Measurements from ENCODE around the gene AK4. TPM values are rescaled to one million over a fixed set of nuclear protein-coding genes. Genes with fewer than 3 reads are reported as not detected.

Gene AK4
- total and polyA plus RNA-seq, 8 donors: 1.9 to 8.7 (median 3.3) TPM

DNA sequence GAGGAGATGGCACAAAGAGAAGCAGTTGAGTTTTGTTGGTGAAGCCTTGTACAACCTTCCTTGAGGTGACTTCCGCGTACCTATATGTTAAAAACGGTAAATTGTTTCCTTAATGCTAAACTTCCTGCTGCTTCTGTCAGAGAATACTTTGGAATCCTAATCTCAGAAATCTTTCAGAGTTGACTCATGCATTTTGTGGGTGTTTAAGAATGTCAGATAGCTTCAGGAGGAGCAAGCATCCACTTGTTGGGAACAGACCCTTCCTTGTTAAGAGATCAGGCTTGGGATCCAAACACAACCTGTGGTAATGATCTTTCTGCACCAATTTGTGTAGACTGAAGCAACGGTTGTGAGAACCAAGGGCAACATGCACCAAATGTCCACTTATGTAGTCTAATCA, 29.5 kb downstream of the AK4 start:
- TF ChIP-seq, protein P1, sequence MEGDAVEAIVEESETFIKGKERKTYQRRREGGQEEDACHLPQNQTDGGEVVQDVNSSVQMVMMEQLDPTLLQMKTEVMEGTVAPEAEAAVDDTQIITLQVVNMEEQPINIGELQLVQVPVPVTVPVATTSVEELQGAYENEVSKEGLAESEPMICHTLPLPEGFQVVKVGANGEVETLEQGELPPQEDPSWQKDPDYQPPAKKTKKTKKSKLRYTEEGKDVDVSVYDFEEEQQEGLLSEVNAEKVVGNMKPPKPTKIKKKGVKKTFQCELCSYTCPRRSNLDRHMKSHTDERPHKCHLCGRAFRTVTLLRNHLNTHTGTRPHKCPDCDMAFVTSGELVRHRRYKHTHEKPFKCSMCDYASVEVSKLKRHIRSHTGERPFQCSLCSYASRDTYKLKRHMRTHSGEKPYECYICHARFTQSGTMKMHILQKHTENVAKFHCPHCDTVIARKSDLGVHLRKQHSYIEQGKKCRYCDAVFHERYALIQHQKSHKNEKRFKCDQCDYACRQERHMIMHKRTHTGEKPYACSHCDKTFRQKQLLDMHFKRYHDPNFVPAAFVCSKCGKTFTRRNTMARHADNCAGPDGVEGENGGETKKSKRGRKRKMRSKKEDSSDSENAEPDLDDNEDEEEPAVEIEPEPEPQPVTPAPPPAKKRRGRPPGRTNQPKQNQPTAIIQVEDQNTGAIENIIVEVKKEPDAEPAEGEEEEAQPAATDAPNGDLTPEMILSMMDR (IDR thresholded peaks at IDR 0.05): no peak
- ATAC-seq: no peak
- no peak for DNase-seq
- Histone ChIP-seq H3K27ac (no peak overlapping the region), H3K27me3 (no peaks in the 10 kb centered on the region), H3K36me3 (no peaks in the 10 kb centered on the region), H3K4me3 (no peak overlapping the region), H3K9me3 (no peaks in the 10 kb centered on the region), H3K4me1 (peaks cover 0 to 38% of the 10 kb centered on the region in 2 donors)
- intact Hi-C loops (cut with DNase I): no loop called here

DNA sequence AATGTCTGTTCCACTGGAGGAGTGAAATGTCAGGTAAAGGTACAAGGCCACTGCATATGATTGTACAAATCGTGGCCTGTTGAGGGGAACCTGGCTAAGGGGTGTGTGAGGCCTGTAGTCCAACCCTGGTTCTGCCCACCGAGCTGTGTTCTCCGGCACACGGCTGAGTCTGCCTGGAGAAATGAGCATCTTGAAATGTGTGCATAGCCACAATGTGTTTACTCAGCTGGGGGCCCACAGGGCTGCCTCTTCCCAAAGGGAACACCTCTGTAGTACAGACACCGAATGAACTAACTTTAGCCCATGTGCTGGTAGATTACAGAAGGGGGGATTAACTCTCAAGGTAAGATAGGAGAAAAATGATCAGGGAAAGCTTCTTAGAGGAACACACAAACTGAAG, 30.2 kb downstream of the AK4 start:
- Histone ChIP-seq H3K4me1 (peaks cover 0 to 33% of the 10 kb centered on the region in 2 donors), H3K27ac (no peak overlapping the region), H3K4me3 (no peak overlapping the region), H3K9me3 (no peaks in the 10 kb centered on the region), H3K36me3 (no peaks in the 10 kb centered on the region), H3K27me3 (no peaks in the 10 kb centered on the region)
- intact Hi-C loops (cut with DNase I): no loop called here
- TF ChIP-seq, protein P1 (IDR thresholded peaks at IDR 0.05): no peak
- no peak for DNase-seq
- ATAC-seq: no peak

DNA sequence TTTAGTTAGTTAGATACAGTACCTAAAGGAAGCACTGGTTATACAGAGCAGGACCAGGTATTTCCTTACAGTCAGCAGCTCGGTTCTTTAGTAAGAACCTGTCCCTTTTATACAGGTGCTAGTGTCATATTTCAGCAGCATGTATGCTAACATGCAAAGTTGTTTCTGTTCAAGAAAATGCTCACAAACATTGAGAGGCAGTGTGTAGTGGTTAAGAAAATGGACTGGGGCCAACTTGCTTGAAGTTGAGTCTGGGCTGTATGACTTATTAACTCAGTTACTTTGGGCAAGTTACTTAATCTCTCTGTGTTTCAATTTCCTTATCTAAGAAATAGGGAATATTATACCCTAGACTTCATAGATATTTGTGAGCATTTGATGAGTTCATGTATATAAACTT, 31.1 kb downstream of the AK4 start:
- ATAC-seq: peak; percentile 40
- no peak overlapping the region for H3K27ac ChIP-seq
- intact Hi-C loops (cut with DNase I): no loop called here

DNA sequence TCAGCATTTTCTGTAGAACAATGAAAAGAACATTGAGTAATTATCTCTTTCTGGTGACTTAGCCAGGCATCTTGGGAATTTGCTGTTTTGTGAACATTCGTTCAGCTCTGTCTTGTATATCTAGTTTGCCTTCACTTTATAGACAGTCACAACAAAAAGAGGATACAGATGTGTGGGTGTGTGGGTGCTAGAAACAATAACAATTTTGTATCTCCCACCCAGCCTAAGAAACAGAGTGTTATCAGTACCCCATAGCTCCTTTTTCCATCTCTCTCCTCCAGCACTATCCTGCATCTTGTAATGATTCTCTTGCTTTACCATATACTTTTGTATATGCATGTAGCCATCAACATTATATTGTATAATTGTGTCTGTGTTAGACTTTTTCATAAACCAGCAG, 33.0 kb downstream of the AK4 start:
- TF ChIP-seq, protein P1 (IDR thresholded peaks at IDR 0.05): no peak
- DNase-seq: no peak
- H3K4me1 ChIP-seq: peaks cover 0 to 8% of the 10 kb centered on the region in 2 donors

More for the DNA sequence above, 31.1 kb downstream of the AK4 start:
- TF ChIP-seq, protein P1 (IDR thresholded peaks at IDR 0.05): no peak
- H3K4me3 ChIP-seq: no peak overlapping the region
- H3K27me3 ChIP-seq: no peaks in the 10 kb centered on the region
- peaks cover 0 to 24% of the 10 kb centered on the region in 2 donors for H3K4me1 ChIP-seq
- DNase-seq: no peak
- H3K9me3 ChIP-seq: no peaks in the 10 kb centered on the region
- H3K36me3 ChIP-seq: no peaks in the 10 kb centered on the region

DNA sequence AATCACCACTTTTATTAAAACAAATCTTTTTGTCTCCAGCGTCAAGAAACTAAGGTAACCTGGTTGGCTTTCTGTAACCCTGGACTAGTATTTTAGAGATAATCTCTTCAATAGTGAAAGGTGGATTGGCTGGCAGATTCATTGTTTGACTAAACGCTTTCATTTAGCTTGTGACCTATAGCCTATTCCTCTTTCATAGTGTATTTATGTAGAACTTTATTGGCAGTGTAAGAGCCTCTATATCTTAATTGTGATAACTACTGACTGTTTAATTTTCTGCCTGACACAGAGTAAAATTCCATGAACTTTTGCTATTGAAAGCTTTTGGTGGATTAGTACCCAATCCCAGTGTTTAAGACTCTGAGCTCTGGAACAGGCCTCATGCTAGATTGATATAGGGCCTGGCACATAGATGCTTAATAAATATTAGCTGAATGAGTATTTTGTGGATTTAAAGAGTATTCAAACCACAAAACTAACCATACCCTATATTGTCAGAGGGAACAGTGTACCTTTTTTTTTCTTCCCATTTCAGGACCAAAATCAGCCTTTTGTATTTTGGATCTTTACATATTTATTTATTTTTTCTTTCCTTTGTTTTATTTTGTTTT, 34.8 kb downstream of the AK4 start:
- Histone ChIP-seq H3K4me1 (no peaks in the 10 kb centered on the region), H3K4me3 (no peak overlapping the region), H3K9me3 (no peaks in the 10 kb centered on the region), H3K27me3 (no peaks in the 10 kb centered on the region), H3K36me3 (no peaks in the 10 kb centered on the region), H3K27ac (no peak overlapping the region)
- intact Hi-C loops (cut with DNase I): no loop called here
- TF ChIP-seq, protein P1 (IDR thresholded peaks at IDR 0.05): no peak
- DNase-seq: no peak
- ATAC-seq: no peak

More for the DNA sequence above, 33.0 kb downstream of the AK4 start:
- intact Hi-C loops (cut with DNase I): no loop called here
- H3K27ac ChIP-seq: no peak overlapping the region
- ATAC-seq: no peak
- no peaks in the 10 kb centered on the region for H3K9me3 ChIP-seq
- no peaks in the 10 kb centered on the region for H3K27me3 ChIP-seq
- no peaks in the 10 kb centered on the region for H3K36me3 ChIP-seq
- no peak overlapping the region for H3K4me3 ChIP-seq
